Vagina (tissue), 2 donors: ENCODE results near the gene GRAMD4. TPM values are rescaled to one million over a fixed set of nuclear protein-coding genes. Genes with fewer than 3 reads are reported as not detected.

Source experiments
- DNase-seq, 2 donors: peaks; one replicate each; pipeline ENCODE4 v3.0.0-alpha.2; 2017; ENCODE audit errors: extremely low spot score in 2 of 2
- H3K27ac ChIP-seq: fragments of 200-600 bp; sonication (generic); one replicate; pipeline ENCODE4 v1.5.1; 2019
- H3K27me3 ChIP-seq: fragments of 200-600 bp; sonication (generic); one replicate; pipeline ENCODE4 v1.5.1; 2019
- H3K36me3 ChIP-seq, 2 donors: fragments of 200-600 bp; sonication (generic); one replicate each; pipeline ENCODE4 v1.5.1; 2017 to 2019
- H3K4me1 ChIP-seq: fragments of 200-600 bp; sonication (generic); one replicate; pipeline ENCODE4 v1.5.1; 2019
- H3K4me3 ChIP-seq, 2 donors: fragments of 200-600 bp; sonication (generic); 1 replicate in 1 of 2; 2 replicates in 1 of 2; pipeline ENCODE4 v1.5.1; 2016 to 2019
- H3K9me3 ChIP-seq: fragments of 200-600 bp; sonication (generic); one replicate; pipeline ENCODE4 v1.5.1; 2019
- POLR2A ChIP-seq, 2 donors: fragments of 450-650 bp; IDR thresholded peaks; one replicate each; pipeline ENCODE4 v1.6.1; 2017; ENCODE audit warnings: antibody characterized with exemption in 2 of 2, mild to moderate bottlenecking in 2 of 2, moderate library complexity in 2 of 2
- POLR2AphosphoS5 ChIP-seq, 2 donors: sonication (generic); formaldehyde crosslinking; IDR thresholded peaks; one replicate each; pipeline ENCODE4 v1.9.0; 2017; ENCODE audit warnings: antibody characterized with exemption in 2 of 2, mild to moderate bottlenecking in 2 of 2, low read depth in 1 of 2; ENCODE audit not compliant: insufficient read depth in 1 of 2
- intact Hi-C: fragments of 100-400 bp; cut with DNase I; formaldehyde crosslinking; loops from one replicate; pipeline ENCODE4 v1.15.1; 2023
- total RNA-seq: library from RNA; depleted of rRNA; stranded (reverse); fragments of >200 nt; gene quantifications from one replicate; pipeline ENCODE4 v1.2.3, GENCODE V29; 2016
- TF ChIP-seq, protein P1 (sequence below), 3 experiments: fragments of 450-650 bp in 2 of 3; fragments of 200-600 bp in 1 of 3; sonication (generic) in 1 of 3; IDR thresholded peaks; one replicate each; pipeline ENCODE4 v1.5.1; 2017 to 2019; ENCODE audit warnings: antibody characterized with exemption in 3 of 3, mild to moderate bottlenecking in 2 of 3, moderate library complexity in 2 of 3

GRAMD4 gene
- total RNA-seq, 1 donor from 2014 or later: 28.7 TPM

DNA sequence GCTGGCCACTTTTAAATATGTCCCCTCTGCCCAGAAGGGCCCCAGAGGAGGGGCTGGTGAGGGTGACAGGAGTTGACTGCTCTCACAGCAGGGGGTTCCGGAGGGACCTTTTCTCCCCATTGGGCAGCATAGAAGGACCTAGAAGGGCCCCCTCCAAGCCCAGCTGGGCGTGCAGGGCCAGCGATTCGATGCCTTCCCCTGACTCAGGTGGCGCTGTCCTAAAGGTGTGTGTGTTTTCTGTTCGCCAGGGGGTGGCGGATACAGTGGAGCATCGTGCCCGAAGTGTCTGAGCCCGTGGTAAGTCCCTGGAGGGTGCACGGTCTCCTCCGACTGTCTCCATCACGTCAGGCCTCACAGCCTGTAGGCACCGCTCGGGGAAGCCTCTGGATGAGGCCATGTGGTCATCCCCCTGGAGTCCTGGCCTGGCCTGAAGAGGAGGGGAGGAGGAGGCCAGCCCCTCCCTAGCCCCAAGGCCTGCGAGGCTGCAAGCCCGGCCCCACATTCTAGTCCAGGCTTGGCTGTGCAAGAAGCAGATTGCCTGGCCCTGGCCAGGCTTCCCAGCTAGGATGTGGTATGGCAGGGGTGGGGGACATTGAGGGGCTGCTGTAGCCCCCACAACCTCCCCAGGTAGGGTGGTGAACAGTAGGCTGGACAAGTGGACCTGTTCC is 46.5 kb downstream of the GRAMD4 start:
- no peaks in the 10 kb centered on the region for H3K27me3 ChIP-seq
- no peaks in the 10 kb centered on the region for H3K9me3 ChIP-seq
- H3K4me1 ChIP-seq: no peaks in the 10 kb centered on the region
- no peak overlapping the region for H3K27ac ChIP-seq
- TF ChIP-seq, protein P1, sequence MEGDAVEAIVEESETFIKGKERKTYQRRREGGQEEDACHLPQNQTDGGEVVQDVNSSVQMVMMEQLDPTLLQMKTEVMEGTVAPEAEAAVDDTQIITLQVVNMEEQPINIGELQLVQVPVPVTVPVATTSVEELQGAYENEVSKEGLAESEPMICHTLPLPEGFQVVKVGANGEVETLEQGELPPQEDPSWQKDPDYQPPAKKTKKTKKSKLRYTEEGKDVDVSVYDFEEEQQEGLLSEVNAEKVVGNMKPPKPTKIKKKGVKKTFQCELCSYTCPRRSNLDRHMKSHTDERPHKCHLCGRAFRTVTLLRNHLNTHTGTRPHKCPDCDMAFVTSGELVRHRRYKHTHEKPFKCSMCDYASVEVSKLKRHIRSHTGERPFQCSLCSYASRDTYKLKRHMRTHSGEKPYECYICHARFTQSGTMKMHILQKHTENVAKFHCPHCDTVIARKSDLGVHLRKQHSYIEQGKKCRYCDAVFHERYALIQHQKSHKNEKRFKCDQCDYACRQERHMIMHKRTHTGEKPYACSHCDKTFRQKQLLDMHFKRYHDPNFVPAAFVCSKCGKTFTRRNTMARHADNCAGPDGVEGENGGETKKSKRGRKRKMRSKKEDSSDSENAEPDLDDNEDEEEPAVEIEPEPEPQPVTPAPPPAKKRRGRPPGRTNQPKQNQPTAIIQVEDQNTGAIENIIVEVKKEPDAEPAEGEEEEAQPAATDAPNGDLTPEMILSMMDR (IDR thresholded peaks at IDR 0.05): no peak
- TF ChIP-seq POLR2AphosphoS5 (IDR thresholded peaks at IDR 0.05; ENCODE audit: insufficient read depth in 1 of 2, low read depth in 1 of 2): no peak
- no peak for TF ChIP-seq POLR2A (IDR thresholded peaks at IDR 0.05)
- no peak overlapping the region for H3K4me3 ChIP-seq
- no peak for DNase-seq
- H3K36me3 ChIP-seq: peaks cover 0 to 46% of the 10 kb centered on the region in 2 donors
- intact Hi-C loops: no loop called here

DNA sequence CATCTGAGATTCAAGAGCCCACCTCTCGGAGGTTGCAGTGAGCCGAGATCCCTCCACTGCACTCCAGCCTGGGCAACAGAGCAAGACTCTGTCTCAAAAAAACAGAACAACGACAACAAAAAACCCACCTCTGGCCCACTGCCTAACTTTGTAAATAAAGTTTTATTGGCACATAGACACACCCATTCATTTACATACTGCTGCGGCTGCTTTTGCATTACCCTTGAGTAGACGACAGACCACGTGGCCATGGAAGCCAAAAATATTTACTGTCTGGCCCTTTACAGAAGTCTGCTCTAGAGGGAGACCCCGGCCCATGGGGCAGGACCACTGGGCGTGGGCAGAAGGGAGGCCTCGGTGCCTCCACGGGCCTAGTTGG is 47.0 kb downstream of the GRAMD4 start:
- peaks cover 0 to 46% of the 10 kb centered on the region in 2 donors for H3K36me3 ChIP-seq

DNA sequence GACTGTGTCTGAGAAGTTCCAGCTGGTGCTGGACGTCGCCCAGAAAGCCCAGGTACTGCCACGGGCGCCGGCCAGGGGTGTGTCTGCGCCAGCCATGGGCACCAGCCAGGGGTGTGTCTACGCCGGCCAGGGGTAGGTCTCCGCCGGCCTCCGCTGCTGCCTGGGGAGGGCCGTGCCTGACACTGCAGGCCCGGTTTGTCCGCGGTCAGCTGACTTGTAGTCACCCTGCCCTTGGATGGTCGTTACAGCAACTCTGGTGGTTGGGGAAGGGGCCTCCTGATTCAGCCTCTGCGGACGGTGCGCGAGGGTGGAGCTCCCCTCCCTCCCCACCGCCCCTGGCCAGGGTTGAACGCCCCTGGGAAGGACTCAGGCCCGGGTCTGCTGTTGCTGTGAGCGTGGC is 47.9 kb downstream of the GRAMD4 start:
- no peaks in the 10 kb centered on the region for H3K9me3 ChIP-seq
- peaks cover 0 to 46% of the 10 kb centered on the region in 2 donors for H3K36me3 ChIP-seq
- no peak for TF ChIP-seq POLR2A (IDR thresholded peaks at IDR 0.05)
- TF ChIP-seq, protein P1 (IDR thresholded peaks at IDR 0.05): no peak
- TF ChIP-seq POLR2AphosphoS5 (IDR thresholded peaks at IDR 0.05; ENCODE audit: insufficient read depth in 1 of 2, low read depth in 1 of 2): no peak
- no peaks in the 10 kb centered on the region for H3K27me3 ChIP-seq
- H3K4me3 ChIP-seq: no peak overlapping the region
- intact Hi-C loops: no loop called here
- H3K27ac ChIP-seq: no peak overlapping the region
- H3K4me1 ChIP-seq: peaks cover 9% of the 10 kb centered on the region
- no peak for DNase-seq

More for the DNA sequence above, 47.0 kb downstream of the GRAMD4 start:
- no peak for TF ChIP-seq POLR2AphosphoS5 (IDR thresholded peaks at IDR 0.05; ENCODE audit: insufficient read depth in 1 of 2, low read depth in 1 of 2)
- no peak for TF ChIP-seq POLR2A (IDR thresholded peaks at IDR 0.05)
- TF ChIP-seq, protein P1 (IDR thresholded peaks at IDR 0.05): no peak
- no peaks in the 10 kb centered on the region for H3K9me3 ChIP-seq
- peaks cover 4% of the 10 kb centered on the region for H3K4me1 ChIP-seq
- no peak overlapping the region for H3K27ac ChIP-seq
- H3K27me3 ChIP-seq: no peaks in the 10 kb centered on the region
- no peak overlapping the region for H3K4me3 ChIP-seq
- intact Hi-C loops: no loop called here
- DNase-seq: no peak

DNA sequence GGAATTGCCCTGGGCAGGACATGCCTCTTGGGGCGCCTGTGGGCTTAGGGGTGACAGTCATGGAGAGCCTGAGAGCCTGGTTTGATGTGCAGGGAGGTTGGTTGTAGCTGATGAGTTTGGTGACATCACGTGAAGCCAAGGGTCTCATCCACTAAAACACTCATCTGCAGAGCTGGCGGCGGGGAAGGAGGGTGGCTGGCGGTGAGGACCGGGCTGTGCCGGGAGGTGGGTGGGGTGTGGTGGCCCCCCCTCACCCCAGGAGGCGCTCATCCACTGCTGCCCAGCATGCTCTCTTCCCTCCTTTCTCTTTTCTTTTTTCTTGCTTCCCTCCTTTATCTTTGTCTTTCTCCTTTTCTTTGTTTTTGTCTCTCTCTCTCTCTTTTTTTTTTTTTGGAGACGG is 49.0 kb downstream of the GRAMD4 start:
- H3K9me3 ChIP-seq: no peaks in the 10 kb centered on the region
- no peak overlapping the region for H3K27ac ChIP-seq
- peaks cover 9% of the 10 kb centered on the region for H3K4me1 ChIP-seq
- H3K27me3 ChIP-seq: no peaks in the 10 kb centered on the region
- intact Hi-C loops: no loop called here
- peaks cover 0 to 45% of the 10 kb centered on the region in 2 donors for H3K36me3 ChIP-seq
- DNase-seq: no peak
- TF ChIP-seq POLR2AphosphoS5 (IDR thresholded peaks at IDR 0.05; ENCODE audit: insufficient read depth in 1 of 2, low read depth in 1 of 2) (no peak), POLR2A (IDR thresholded peaks at IDR 0.05) (no peak)
- TF ChIP-seq, protein P1 (IDR thresholded peaks at IDR 0.05): no peak
- no peak overlapping the region for H3K4me3 ChIP-seq

DNA sequence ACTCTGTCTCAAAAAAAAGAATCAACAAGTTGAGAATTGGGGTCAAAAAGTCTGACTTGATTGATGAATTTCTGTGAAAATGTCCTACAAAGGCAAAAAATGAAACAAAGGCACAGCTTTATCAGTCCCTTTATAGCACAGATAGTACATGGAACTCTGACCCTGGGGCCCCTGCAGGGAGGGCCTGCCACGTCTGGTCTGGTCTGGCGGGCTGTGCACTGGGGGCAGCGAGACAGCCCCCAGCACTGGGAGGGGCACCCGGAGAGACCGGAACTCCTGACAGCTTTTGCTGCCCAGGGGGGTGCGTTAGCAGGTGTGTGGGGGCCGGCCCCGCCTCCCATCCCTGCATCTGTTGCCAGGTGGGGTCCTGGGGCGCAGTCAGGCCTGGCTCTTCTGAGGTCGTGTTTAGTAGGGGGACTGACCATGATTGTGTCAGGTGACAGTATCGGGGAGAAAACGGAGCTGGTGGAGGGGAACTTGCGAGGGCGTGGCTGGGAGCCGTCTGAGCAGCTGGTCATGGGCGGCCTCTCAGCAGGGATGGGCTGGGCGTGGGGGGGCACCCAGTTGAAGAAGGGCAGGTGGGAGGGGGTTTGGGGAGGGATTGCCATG is 51.7 kb downstream of the GRAMD4 start:
- intact Hi-C loops: no loop called here
- Histone ChIP-seq H3K27me3 (no peaks in the 10 kb centered on the region), H3K4me1 (peaks cover 9% of the 10 kb centered on the region), H3K36me3 (peaks cover 0 to 25% of the 10 kb centered on the region in 2 donors), H3K4me3 (no peak overlapping the region), H3K27ac (peak overlapping the region; percentile 21), H3K9me3 (no peaks in the 10 kb centered on the region)
- DNase-seq: no peak
- TF ChIP-seq POLR2A (IDR thresholded peaks at IDR 0.05): no peak
- TF ChIP-seq POLR2AphosphoS5 (IDR thresholded peaks at IDR 0.05; ENCODE audit: insufficient read depth in 1 of 2, low read depth in 1 of 2): no peak
- TF ChIP-seq, protein P1 (IDR thresholded peaks at IDR 0.05): no peak
